GM13976 (cell line): ENCODE results near the gene ZNF324.
"Not testable (repeated sequence)": the region's sequence is repeated elsewhere in the genome, so short reads cannot be mapped to it uniquely, and the experiment has no call there.

ENCODE experiments used
- DNase-seq: peaks from one replicate; pipeline ENCODE4 v3.0.0; 2012; ENCODE audit warnings: low spot score
- CTCF ChIP-seq: IDR thresholded peaks from 2 replicates; pipeline ENCODE4 v1.5.1; 2012; ENCODE audit warnings: borderline replicate concordance, mild to moderate bottlenecking; ENCODE audit not compliant: insufficient read depth; ENCODE audit errors: extremely low read depth, missing control alignments, control extremely low read depth
- in situ Hi-C: fragments of 300-500 bp; cut with MboI; formaldehyde crosslinking; loops from one replicate; pipeline ENCODE4 v1.12.0; 2022; ENCODE audit warnings: low sequenced_read_pairs, mixed read lengths, inconsistent platforms; ENCODE audit not compliant: unreplicated experiment

Gene ZNF324

DNA sequence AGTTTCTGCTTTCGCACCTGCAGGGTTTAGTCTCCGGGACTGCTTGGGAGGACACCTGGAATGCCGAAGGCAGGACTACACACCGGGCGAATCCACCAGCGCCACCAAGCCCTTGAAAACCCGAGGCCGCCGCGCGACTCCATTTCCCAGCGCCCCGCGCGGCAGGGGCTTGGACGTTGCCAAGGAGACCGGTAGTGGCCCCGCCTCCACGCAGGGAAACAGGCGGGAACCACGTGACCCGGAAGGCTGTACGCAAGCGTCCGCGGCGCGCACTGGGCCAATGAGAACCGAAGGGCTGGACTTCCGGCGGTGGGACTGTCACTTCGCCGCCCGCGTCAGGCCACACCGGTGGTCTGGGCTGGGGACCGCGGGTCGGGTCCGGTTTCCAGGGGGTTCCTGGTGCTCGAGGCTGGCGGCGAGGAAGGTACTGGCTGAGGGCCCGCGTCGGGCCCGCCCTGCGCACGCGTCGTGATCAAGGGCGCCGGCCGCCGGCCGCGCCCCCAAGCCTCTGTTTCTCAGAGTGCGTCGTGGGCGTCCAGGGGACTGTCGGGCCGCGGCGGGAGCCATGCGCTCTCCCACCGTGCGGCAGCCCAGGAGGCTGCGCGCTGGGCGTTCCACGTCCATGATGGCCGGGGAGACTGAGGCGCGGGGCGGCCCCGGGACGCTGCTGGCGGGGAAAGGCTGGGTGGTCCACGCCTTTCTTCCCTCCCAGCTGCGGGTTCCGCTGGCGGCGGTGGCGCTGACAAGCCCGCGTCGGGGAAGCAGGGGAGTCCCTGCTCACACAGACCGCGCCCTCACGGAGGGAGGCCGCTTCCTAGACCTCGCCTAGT is at the start of gene ZNF324:
TSS of gene ZNF324 (plus strand) at position 321 of the 830 bp plus-strand sequence. CDS start 2,106 bp downstream, outside the sequence.
- peak; percentile 99 for DNase-seq
- TF ChIP-seq CTCF, result peak; percentile 4
- in situ Hi-C loops, result no loop called here

- DNase-seq, result no peak
- in situ Hi-C loops, result no loop called here
- TF ChIP-seq CTCF, result no peak
Observed at GRCh38 chr19:58428617-58429016, 38.3 kb upstream of the ZNF324 start.

- no peak for DNase-seq
- TF ChIP-seq CTCF, result no peak
- in situ Hi-C loops, result no loop called here
Observed at GRCh38 chr19:58429745-58430144, 37.1 kb upstream of the ZNF324 start.

DNA sequence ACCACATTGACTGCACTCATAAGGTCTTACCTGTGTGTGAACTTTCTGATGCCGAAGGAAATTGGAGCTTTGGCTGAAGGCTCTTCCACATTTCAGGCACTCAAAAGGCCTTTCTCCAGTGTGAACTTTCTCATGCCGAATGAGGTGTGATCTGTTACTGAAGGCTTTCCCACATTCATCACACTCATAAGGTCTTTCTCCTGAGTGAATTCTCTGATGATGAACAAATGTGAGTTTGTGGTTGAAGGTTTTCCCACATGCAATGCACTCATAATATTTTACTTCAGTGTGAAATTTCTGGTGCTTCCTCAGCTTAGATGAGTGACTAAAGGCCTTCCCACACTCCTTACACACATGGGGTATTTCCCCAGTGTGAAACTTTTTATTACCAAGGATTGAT is 32.7 kb upstream of the ZNF324 start:
- in situ Hi-C loops, result no loop called here
- DNase-seq, result no peak
- TF ChIP-seq CTCF, result no peak

DNA sequence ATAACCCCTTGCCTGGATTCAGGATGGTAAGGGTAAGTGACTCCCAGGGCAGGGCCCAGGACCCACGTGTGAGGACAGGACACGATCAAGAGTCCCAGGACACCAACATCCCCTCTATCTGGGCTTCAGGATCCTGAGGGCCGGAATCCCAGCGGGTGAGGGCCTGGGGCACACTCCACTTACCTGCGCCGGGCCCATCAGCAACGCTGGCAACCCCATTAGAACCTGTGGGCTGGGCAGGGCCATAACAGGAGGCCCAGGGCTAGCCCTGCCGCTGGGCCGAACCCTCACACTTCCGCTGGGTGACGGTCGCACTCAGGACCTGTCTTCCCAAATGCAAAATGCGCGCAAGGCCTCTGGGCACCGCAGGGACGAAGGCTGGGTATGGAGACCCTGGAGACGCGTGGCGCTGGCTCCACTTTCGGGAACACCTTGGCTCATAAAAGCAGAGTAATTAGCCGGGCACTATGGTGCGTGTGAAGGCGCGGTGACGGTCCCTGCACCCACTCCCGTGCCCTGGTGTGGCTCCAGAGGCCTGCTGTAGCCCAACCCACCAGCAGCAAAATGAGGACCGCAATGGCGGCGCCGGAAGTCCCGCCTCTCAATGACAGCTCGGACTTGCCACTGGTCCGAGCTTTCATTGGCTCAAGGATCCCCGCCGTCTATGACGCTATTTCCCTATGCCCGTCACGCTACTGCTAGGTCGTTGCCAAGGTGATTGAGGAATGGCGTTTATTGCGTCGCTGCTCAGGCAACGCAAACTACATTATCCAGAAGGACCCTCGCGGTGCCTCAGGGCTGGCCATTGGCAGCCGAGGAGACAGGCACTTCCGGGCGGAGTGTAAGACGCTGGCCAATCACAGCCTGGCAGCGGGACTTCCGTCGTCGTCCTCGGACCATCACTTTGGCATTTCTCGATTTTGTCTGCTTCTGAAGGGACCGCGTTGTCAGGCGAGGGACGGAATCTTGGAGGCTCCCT is 27.0 kb upstream of the ZNF324 start, which contains the start of gene ZNF132:
TSS of gene ZNF132 (minus strand) at position 578 of the 979 bp plus-strand sequence. CDS start at position 246, 332 bp downstream.
- no peak for TF ChIP-seq CTCF
- peak; percentile 98 for DNase-seq
- in situ Hi-C loops, result no loop called here

DNA sequence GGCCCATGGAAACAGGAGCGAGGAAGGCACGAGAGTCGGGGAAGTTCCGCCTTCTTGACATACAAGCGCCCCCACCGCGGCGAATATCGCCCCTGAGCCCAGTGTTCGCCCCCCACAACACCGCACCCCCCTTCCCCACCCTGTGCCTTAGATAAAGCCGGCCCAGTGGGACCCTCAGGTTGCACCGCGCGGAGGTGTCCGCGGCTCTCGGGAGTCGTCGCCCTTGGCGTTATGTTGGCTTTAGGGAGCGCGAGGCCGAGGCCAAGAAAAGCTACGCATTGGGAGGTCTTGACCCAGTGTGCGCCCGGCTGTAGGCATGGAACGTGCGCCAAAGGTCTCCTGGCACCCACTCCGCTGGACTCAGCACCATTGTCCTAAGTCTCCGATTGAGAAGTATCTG is 26.3 kb upstream of the ZNF324 start:
- no peak for DNase-seq
- in situ Hi-C loops, result no loop called here

DNA sequence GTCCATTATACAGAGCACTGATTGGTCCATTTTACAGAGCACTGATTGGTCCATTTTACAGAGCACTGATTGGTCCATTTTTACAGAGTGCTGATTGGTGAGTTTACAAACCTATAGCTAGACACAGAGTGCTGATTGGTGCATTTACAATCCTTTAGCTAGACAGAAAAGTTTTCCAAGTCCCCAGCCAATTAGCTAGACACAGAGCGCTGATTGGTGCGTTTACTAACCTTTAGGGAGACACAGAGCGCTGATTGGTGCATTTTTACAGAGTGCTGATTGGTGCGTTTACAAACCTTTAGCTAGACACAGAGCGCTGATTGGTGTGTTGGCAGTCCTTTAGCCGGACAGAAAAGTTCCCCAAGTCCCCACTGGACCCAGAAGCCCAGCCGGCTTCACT is 23.9 kb upstream of the ZNF324 start:
- in situ Hi-C loops, DNase-seq: not testable (repeated sequence)

More for the DNA sequence above, 26.3 kb upstream of the ZNF324 start:
- TF ChIP-seq CTCF, result no peak

DNA sequence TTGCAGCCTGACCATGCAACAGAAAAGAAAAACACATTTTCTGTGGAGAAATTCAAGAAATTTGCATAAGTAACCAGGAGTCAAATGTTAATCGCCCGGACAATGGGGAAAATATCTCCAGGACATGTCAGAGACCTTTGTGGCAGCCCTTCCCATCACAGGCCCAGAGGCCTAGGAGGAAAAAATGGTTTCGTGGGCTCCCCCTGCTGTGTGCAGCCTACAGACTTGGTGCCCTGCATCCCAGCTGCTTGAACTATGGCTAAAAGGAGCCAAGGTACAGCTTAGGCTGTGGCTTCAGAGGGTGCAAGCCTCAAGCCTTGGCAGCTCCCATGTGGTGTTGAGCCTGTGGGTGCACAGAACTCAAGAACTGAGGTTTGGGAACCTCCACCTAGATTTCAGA is 18.0 kb upstream of the ZNF324 start:
- DNase-seq, in situ Hi-C loops: not testable (repeated sequence)

DNA sequence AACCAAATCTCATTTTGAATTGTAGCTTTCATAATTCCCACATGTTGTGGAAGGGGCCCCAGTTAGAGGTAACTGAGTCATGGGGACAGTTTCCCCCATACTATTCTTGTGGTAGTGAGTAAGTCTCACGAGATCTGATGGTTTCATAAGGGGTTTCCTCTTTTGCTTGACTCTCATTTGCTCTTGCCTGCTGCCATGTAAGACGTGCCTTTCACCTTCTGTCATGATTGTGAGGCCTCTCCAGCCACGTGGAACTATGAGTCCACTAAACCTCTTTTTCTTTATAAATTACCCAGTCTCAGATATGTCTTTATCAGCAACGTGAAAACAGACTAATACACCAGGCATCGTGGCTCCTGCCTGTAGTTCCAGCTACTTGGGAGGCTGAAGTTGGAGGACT is 16.9 kb upstream of the ZNF324 start:
- in situ Hi-C loops, DNase-seq: not testable (repeated sequence)
